Measurements from ENCODE around the gene C10orf71.

C10orf71 gene

GRCh38 chr10:49298983-49299815 is at the start of gene C10orf71:
Gene C10orf71 (plus strand): TSS chr10:49299170. CDS start chr10:49322546, 23,376 bp downstream.
- TF ChIP-seq, protein P1, sequence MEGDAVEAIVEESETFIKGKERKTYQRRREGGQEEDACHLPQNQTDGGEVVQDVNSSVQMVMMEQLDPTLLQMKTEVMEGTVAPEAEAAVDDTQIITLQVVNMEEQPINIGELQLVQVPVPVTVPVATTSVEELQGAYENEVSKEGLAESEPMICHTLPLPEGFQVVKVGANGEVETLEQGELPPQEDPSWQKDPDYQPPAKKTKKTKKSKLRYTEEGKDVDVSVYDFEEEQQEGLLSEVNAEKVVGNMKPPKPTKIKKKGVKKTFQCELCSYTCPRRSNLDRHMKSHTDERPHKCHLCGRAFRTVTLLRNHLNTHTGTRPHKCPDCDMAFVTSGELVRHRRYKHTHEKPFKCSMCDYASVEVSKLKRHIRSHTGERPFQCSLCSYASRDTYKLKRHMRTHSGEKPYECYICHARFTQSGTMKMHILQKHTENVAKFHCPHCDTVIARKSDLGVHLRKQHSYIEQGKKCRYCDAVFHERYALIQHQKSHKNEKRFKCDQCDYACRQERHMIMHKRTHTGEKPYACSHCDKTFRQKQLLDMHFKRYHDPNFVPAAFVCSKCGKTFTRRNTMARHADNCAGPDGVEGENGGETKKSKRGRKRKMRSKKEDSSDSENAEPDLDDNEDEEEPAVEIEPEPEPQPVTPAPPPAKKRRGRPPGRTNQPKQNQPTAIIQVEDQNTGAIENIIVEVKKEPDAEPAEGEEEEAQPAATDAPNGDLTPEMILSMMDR (IDR thresholded peaks at IDR 0.05) = no peak
- Histone ChIP-seq H3K4me3 (peak within 1 kb of the TSS; percentile 51), H3K27ac (peak within 1 kb of the TSS in 1 of 2 donors; percentile 63)
- DNase-seq (ENCODE audit: low spot score) = no peak

- no peak for DNase-seq (ENCODE audit: low spot score)
- TF ChIP-seq, protein P1 (IDR thresholded peaks at IDR 0.05) = no peak
- Histone ChIP-seq H3K27ac (no peak overlapping the region), H3K4me3 (no peak overlapping the region)
Observed at GRCh38 chr10:49252313-49253034, 46.5 kb upstream of the C10orf71 start.

GRCh38 chr10:49253340-49253906 is 45.5 kb upstream of the C10orf71 start:
- DNase-seq (ENCODE audit: low spot score) = no peak
- Histone ChIP-seq H3K27ac (no peak overlapping the region), H3K4me3 (no peak overlapping the region)
- TF ChIP-seq, protein P1 (IDR thresholded peaks at IDR 0.05) = no peak

GRCh38 chr10:49254150-49254549 is 44.8 kb upstream of the C10orf71 start:
- Histone ChIP-seq H3K4me3 (no peak overlapping the region), H3K27ac (no peak overlapping the region)
- TF ChIP-seq, protein P1 (IDR thresholded peaks at IDR 0.05) = no peak
- DNase-seq (ENCODE audit: low spot score) = no peak

- TF ChIP-seq, protein P1 (IDR thresholded peaks at IDR 0.05) = no peak
- no peak for DNase-seq (ENCODE audit: low spot score)
- H3K27ac ChIP-seq = no peak overlapping the region
Observed at GRCh38 chr10:49254556-49255318, 44.2 kb upstream of the C10orf71 start.

GRCh38 chr10:49255883-49256282 is 43.1 kb upstream of the C10orf71 start:
- H3K27ac ChIP-seq = no peak overlapping the region
- no peak for DNase-seq (ENCODE audit: low spot score)
- TF ChIP-seq, protein P1 (IDR thresholded peaks at IDR 0.05) = no peak
- no peak overlapping the region for H3K4me3 ChIP-seq

More at GRCh38 chr10:49254556-49255318, 44.2 kb upstream of the C10orf71 start:
- no peak overlapping the region for H3K4me3 ChIP-seq

Measured in coronary artery (tissue), 2 donors.